K562 (cell line): ENCODE measurements around the gene HSD3B7. TPM values are rescaled to one million over a fixed set of nuclear protein-coding genes. Genes with fewer than 3 reads are reported as not detected.

Experiments
- ADNP ChIP-seq: fragments of 200-800 bp; sonication (Bioruptor generic); IDR thresholded peaks from 2 replicates; pipeline ENCODE4 v1.6.1; 2016; ENCODE audit warnings: missing genetic modification characterization, missing compliant biosample characterization
- CCNT2 ChIP-seq: IDR thresholded peaks from 2 replicates; pipeline ENCODE4 v1.6.1; 2011; ENCODE audit warnings: borderline replicate concordance, low read depth, mild to moderate bottlenecking, moderate library complexity, mixed read lengths, low read length; ENCODE audit not compliant: insufficient read length; ENCODE audit errors: extremely low read depth
- CHD1 ChIP-seq: fragments of 200-600 bp; sonication (generic); IDR thresholded peaks from one replicate; pipeline ENCODE4 v1.6.1; 2012; ENCODE audit warnings: mild to moderate bottlenecking, moderate library complexity, low read length, inconsistent platforms
- ESRRA ChIP-seq: fragments of 450-650 bp; IDR thresholded peaks from 2 replicates; pipeline ENCODE4 v1.6.1; 2014; ENCODE audit warnings: low read depth, mild to moderate bottlenecking, moderate library complexity, borderline replicate concordance
- FOSL1 ChIP-seq: fragments of 200-800 bp; sonication (Bioruptor generic); conservative IDR thresholded peaks from 2 replicates; pipeline ENCODE4 v1.6.1; 2016; ENCODE audit warnings: missing genetic modification characterization, missing compliant biosample characterization
- GATA2 ChIP-seq: sonication (generic); formaldehyde crosslinking; IDR thresholded peaks from 2 replicates; pipeline ENCODE4 v1.4.0; 2020; ENCODE audit warnings: mild to moderate bottlenecking, missing genetic modification reagents
- HDAC1 ChIP-seq, 2 experiments: fragments of 450-650 bp; IDR thresholded peaks; 2 replicates each; pipeline ENCODE4 v1.6.1; 2016 to 2017; ENCODE audit warnings: inconsistent platforms in 1 of 2, mild to moderate bottlenecking in 1 of 2, moderate library complexity in 1 of 2
- JUN ChIP-seq, 2 experiments: sonication (generic) in 1 of 2; formaldehyde crosslinking in 1 of 2; IDR thresholded peaks; 2 replicates each; pipeline versions ENCODE4 v1.6.1 to v1.8.0; 2012 to 2022; ENCODE audit warnings: borderline replicate concordance in 2 of 2, mild to moderate bottlenecking in 2 of 2, improper control_type of control experiment in 1 of 2, low read depth in 1 of 2, low read length in 1 of 2, missing genetic modification reagents in 1 of 2
- MCM7 ChIP-seq, 2 experiments: fragments of 450-650 bp; IDR thresholded peaks; 2 replicates each; pipeline ENCODE4 v1.6.1; 2016 to 2018
- NR4A1 ChIP-seq, 2 experiments: fragments of 250-450 bp in 1 of 2; fragments of 450-650 bp in 1 of 2; sonication (Bioruptor Pico) in 1 of 2; IDR thresholded peaks; 2 replicates each; pipeline versions ENCODE4 v1.4.0 to v1.6.1; 2016 to 2020; ENCODE audit warnings: mild to moderate bottlenecking in 2 of 2, missing compliant biosample characterization in 1 of 2, missing genetic modification characterization in 1 of 2, moderate library complexity in 1 of 2
- SMARCC2 ChIP-seq: fragments of 450-650 bp; IDR thresholded peaks from 2 replicates; pipeline ENCODE4 v1.6.1; 2017; ENCODE audit warnings: antibody characterized with exemption, moderate library complexity, mild to moderate bottlenecking, low read depth
- SP2 ChIP-seq: IDR thresholded peaks from 2 replicates; pipeline ENCODE4 v1.6.1; 2011; ENCODE audit warnings: mild to moderate bottlenecking, low read depth, low read length, moderate library complexity; ENCODE audit not compliant: poor library complexity, severe bottlenecking; ENCODE audit errors: extremely low read depth
- TAF15 ChIP-seq: fragments of 200-400 bp; formaldehyde crosslinking; IDR thresholded peaks from 2 replicates; pipeline ENCODE4 v1.6.1; 2017; ENCODE audit warnings: mild to moderate bottlenecking, low read depth, low read length, moderate library complexity
- TBP ChIP-seq: optimal IDR thresholded peaks from 2 replicates; pipeline ENCODE3; 2011; ENCODE audit warnings: low read depth, low read length, improper control_type of control experiment
- TSHZ1 ChIP-seq: fragments of 250-450 bp; sonication (Bioruptor Pico); IDR thresholded peaks from 2 replicates; pipeline ENCODE4 v1.4.0; 2020; ENCODE audit warnings: mild to moderate bottlenecking, moderate library complexity
- XRCC4 ChIP-seq: IDR thresholded peaks from one replicate; pipeline ENCODE4 v1.6.1; 2011; ENCODE audit not compliant: insufficient read depth, insufficient read length; ENCODE audit errors: extremely low read depth
- ZNF124 ChIP-seq: sonication (generic); formaldehyde crosslinking; IDR thresholded peaks from 2 replicates; pipeline ENCODE4 v1.8.1; 2022; ENCODE audit warnings: missing genetic modification reagents
- ZNF282 ChIP-seq: sonication (generic); formaldehyde crosslinking; IDR thresholded peaks from 2 replicates; pipeline ENCODE4 v1.8.1; 2023; ENCODE audit warnings: missing genetic modification reagents
- polyA plus RNA-seq, 8 experiments: library from polyadenylated mRNA; depleted of rRNA in 4 of 8; stranded (reverse) in 5 of 8; unstranded in 3 of 8; fragments of >200 nt; fragmentation: Nextera tagmentation in 2 of 8; fragmentation: Illumina TruSeq in 1 of 8; extraction: Ambion mirVana in 2 of 8; extraction: Trizol in 1 of 8; gene quantifications; 2 replicates each; pipeline versions ENCODE4 v1.2.1 to v1.2.3, GENCODE V29; 2011 to 2014; ENCODE audit warnings: inconsistent platforms in 1 of 8, missing spikeins in 1 of 8
- total RNA-seq, 7 experiments: library from RNA; depleted of rRNA in 6 of 7; stranded (reverse); fragments of >200 nt in 6 of 7; fragmentation: Illumina TruSeq in 2 of 7; extraction: Trizol in 2 of 7; gene quantifications; 2 replicates each; pipeline versions ENCODE4 v1.2.1 to v1.2.3, GENCODE V29; 2011 to 2021; ENCODE audit warnings: low replicate concordance in 1 of 7
- TF ChIP-seq, protein P1 (sequence below), 2 experiments: fragments of 150-350 bp in 1 of 2; IDR thresholded peaks; 2 replicates each; pipeline ENCODE4 v1.6.1; 2012 to 2016; ENCODE audit warnings: low read depth in 2 of 2, low read length in 2 of 2, mild to moderate bottlenecking in 1 of 2, moderate library complexity in 1 of 2

The HSD3B7 gene
- total and polyA plus RNA-seq, 9 of the 15 experiments (the other 6 are each of a cell fraction or from before 2014, with no cell fraction given), result 5.4 to 49.1 (median 23.0) TPM

GRCh38 chr16:30941600-30942425 lies 43.2 kb upstream of the HSD3B7 start (continued):
- no peak for TF ChIP-seq TSHZ1 (CRISPR knock-in tag)
- TF ChIP-seq XRCC4, result no peak
- TF ChIP-seq FOSL1, result no peak
- TF ChIP-seq ESRRA, result peak; percentile 47; the same call in 1 of the 2 replicates
- no peak for TF ChIP-seq TAF15
- TF ChIP-seq TBP, result peak; percentile 36
- TF ChIP-seq NR4A1 (CRISPR knock-in tag; IDR thresholded peaks at IDR 0.05), result no peak
- no peak for TF ChIP-seq NR4A1 (tag; IDR thresholded peaks at IDR 0.05)
- no peak for TF ChIP-seq SMARCC2
- no peak for TF ChIP-seq CCNT2
- TF ChIP-seq ADNP, result no peak
- no peak for TF ChIP-seq SP2
- TF ChIP-seq, protein P1, sequence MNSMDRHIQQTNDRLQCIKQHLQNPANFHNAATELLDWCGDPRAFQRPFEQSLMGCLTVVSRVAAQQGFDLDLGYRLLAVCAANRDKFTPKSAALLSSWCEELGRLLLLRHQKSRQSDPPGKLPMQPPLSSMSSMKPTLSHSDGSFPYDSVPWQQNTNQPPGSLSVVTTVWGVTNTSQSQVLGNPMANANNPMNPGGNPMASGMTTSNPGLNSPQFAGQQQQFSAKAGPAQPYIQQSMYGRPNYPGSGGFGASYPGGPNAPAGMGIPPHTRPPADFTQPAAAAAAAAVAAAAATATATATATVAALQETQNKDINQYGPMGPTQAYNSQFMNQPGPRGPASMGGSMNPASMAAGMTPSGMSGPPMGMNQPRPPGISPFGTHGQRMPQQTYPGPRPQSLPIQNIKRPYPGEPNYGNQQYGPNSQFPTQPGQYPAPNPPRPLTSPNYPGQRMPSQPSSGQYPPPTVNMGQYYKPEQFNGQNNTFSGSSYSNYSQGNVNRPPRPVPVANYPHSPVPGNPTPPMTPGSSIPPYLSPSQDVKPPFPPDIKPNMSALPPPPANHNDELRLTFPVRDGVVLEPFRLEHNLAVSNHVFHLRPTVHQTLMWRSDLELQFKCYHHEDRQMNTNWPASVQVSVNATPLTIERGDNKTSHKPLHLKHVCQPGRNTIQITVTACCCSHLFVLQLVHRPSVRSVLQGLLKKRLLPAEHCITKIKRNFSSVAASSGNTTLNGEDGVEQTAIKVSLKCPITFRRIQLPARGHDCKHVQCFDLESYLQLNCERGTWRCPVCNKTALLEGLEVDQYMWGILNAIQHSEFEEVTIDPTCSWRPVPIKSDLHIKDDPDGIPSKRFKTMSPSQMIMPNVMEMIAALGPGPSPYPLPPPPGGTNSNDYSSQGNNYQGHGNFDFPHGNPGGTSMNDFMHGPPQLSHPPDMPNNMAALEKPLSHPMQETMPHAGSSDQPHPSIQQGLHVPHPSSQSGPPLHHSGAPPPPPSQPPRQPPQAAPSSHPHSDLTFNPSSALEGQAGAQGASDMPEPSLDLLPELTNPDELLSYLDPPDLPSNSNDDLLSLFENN (IDR thresholded peaks at IDR 0.05; ENCODE audit: low read depth in 2 of 2, low read length in 2 of 2), result no peak
- peak; percentile 31; the same call in 1 of the 2 replicates for TF ChIP-seq JUN (IDR thresholded peaks at IDR 0.05; ENCODE audit: borderline replicate concordance, low read depth, low read length)
- TF ChIP-seq JUN (CRISPR knock-in tag; IDR thresholded peaks at IDR 0.05; ENCODE audit: borderline replicate concordance), result no peak
- no peak for TF ChIP-seq ZNF282 (CRISPR knock-in tag)
- 0 out of 4 replicates have a peak, but pooled peaks of 1 of the 2 experiments have one; percentile 8 for TF ChIP-seq HDAC1 (IDR thresholded peaks at IDR 0.05)
- TF ChIP-seq CHD1, result no peak
- TF ChIP-seq MCM7 (IDR thresholded peaks at IDR 0.05), result no peak
- TF ChIP-seq ZNF124, result no peak
- no peak for TF ChIP-seq GATA2
